Lower lobe of right lung (tissue), 2 donors: ENCODE results near the gene FARP2. TPM values are rescaled to one million over a fixed set of nuclear protein-coding genes. Genes with fewer than 3 reads are reported as not detected.

ENCODE experiments used
- ATAC-seq, 2 donors: fragments of 200-7000 bp; cut with Tn5 transposase; one replicate each; pipeline ENCODE4 v1.9.1; 2020 to 2022; ENCODE audit warnings: mild to moderate bottlenecking in 2 of 2, moderate library complexity in 2 of 2
- DNase-seq: peaks from one replicate; pipeline ENCODE4 v3.0.0-alpha.2; 2020
- H3K27ac ChIP-seq: fragments of 200-600 bp; one replicate; pipeline ENCODE4 v1.8.0; 2022
- H3K27me3 ChIP-seq: fragments of 200-600 bp; one replicate; pipeline ENCODE4 v1.8.0; 2022; ENCODE audit warnings: low read depth
- H3K36me3 ChIP-seq: fragments of 200-600 bp; one replicate; pipeline ENCODE4 v1.8.0; 2022; ENCODE audit warnings: mild to moderate bottlenecking
- H3K4me1 ChIP-seq: fragments of 200-600 bp; one replicate; pipeline ENCODE4 v1.8.0; 2022
- H3K4me3 ChIP-seq: fragments of 200-600 bp; one replicate; pipeline ENCODE4 v1.8.0; 2022; ENCODE audit warnings: mild to moderate bottlenecking
- H3K9me3 ChIP-seq: fragments of 200-600 bp; one replicate; pipeline ENCODE4 v1.8.0; 2022
- CTCF ChIP-seq: fragments of 200-600 bp; IDR thresholded peaks from one replicate; pipeline ENCODE4 v1.8.0; 2022; ENCODE audit warnings: antibody characterized with exemption, mild to moderate bottlenecking
- intact Hi-C: fragments of 100-400 bp; cut with DNase I; formaldehyde crosslinking; loops from one replicate; pipeline ENCODE4 v1.11.0; 2022
- total RNA-seq: library from RNA; stranded (reverse); fragmentation: NEBNext Ultra II Directional; extraction: Animal tissue kit (Norgen Biotek cat#: 25700); gene quantifications from one replicate; pipeline ENCODE4 v1.2.1, GENCODE V29; 2021
- donor health status: DM: no; HTN: yes; CAD: no; lungs with severe emphysema.

The FARP2 gene
- total RNA-seq, 1 donor from 2014 or later = 42.4 TPM

- DNase-seq (no peak), ATAC-seq (no peak)
- TF ChIP-seq CTCF = no peak
- H3K27ac ChIP-seq = no peak overlapping the region
- H3K4me1 ChIP-seq = peaks cover 58% of the 10 kb centered on the region
- peaks cover 2% of the 10 kb centered on the region for H3K36me3 ChIP-seq
- no peaks in the 10 kb centered on the region for H3K27me3 ChIP-seq
- no peaks in the 10 kb centered on the region for H3K9me3 ChIP-seq
- intact Hi-C loops = no loop called here
- no peak overlapping the region for H3K4me3 ChIP-seq
These were observed 3.5 kb downstream of the FARP2 start for GRCh38 chr2:241359481-241360045.

GRCh38 chr2:241363426-241363825 is 7.3 kb downstream of the FARP2 start:
- Histone ChIP-seq H3K9me3 (no peaks in the 10 kb centered on the region), H3K27me3 (no peaks in the 10 kb centered on the region), H3K4me1 (peaks cover 43% of the 10 kb centered on the region), H3K27ac (peak overlapping the region; percentile 0), H3K36me3 (no peaks in the 10 kb centered on the region), H3K4me3 (no peak overlapping the region)
- peak; percentile 54 to 64 for ATAC-seq
- intact Hi-C loops = no loop called here
- DNase-seq = no peak
- TF ChIP-seq CTCF = no peak

GRCh38 chr2:241364781-241365180 is 8.7 kb downstream of the FARP2 start:
- no peak for TF ChIP-seq CTCF
- H3K9me3 ChIP-seq = no peaks in the 10 kb centered on the region
- H3K27ac ChIP-seq = no peak overlapping the region
- H3K27me3 ChIP-seq = no peaks in the 10 kb centered on the region
- H3K4me1 ChIP-seq = peaks cover 29% of the 10 kb centered on the region
- no peak for ATAC-seq
- intact Hi-C loops = no loop called here
- no peak overlapping the region for H3K4me3 ChIP-seq
- no peaks in the 10 kb centered on the region for H3K36me3 ChIP-seq
- DNase-seq = no peak

- no peaks in the 10 kb centered on the region for H3K27me3 ChIP-seq
- TF ChIP-seq CTCF = no peak
- intact Hi-C loops = no loop called here
- DNase-seq (no peak), ATAC-seq (no peak)
- no peaks in the 10 kb centered on the region for H3K9me3 ChIP-seq
- H3K4me3 ChIP-seq = no peak overlapping the region
- H3K27ac ChIP-seq = no peak overlapping the region
- peaks cover 29% of the 10 kb centered on the region for H3K4me1 ChIP-seq
- no peaks in the 10 kb centered on the region for H3K36me3 ChIP-seq
These were observed 10.6 kb downstream of the FARP2 start for GRCh38 chr2:241366678-241367077.

GRCh38 chr2:241368643-241369042 is 12.6 kb downstream of the FARP2 start:
- no peaks in the 10 kb centered on the region for H3K27me3 ChIP-seq
- no peak for TF ChIP-seq CTCF
- no peak overlapping the region for H3K4me3 ChIP-seq
- H3K4me1 ChIP-seq = peaks cover 18% of the 10 kb centered on the region
- ATAC-seq (no peak), DNase-seq (no peak)
- H3K27ac ChIP-seq = no peak overlapping the region
- H3K36me3 ChIP-seq = peaks cover 8% of the 10 kb centered on the region
- intact Hi-C loops = no loop called here
- no peaks in the 10 kb centered on the region for H3K9me3 ChIP-seq
